ENCODE measurements around the gene ANAPC4.

Gene ANAPC4

DNA sequence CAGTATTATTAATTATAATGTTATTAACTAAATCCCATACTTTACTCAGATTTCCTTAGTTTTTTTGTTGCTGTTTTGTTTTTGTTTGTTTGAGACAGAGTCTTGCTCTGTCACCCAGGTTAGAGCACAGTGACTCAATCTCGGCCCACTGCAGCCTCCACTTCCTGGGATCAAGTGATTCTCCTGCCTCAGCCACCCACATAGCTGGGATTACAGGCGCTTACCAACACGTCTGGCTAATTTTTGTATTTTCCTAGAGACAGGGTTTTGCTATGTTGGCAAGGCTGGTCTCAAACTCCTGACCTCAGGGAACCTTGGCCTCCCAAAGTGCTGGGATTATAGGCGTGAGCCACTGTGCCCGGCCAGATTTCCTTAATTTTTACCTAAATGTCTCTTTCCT, 72.2 kb downstream of the ANAPC4 start:
- no peak overlapping the region for H3K9ac ChIP-seq

DNA sequence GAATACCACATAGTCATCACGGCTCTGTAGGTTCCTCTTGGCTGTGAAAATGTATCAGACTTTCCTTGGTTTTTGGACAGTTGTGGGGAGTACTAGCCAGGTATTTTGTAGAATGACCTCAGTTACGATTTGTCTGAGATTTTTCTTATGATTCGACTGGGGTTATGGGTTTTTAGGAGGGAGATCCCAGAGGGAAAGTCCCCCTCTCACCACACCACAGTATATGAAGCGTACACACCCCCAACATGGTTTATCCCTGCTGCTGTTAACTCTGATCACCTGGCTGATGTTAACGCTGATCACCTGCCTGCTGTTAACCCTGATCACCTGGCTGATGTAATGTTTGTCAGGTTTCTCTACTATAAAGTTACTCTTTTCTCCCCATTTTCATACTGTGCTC, 72.6 kb downstream of the ANAPC4 start:
- H3K4me2 ChIP-seq = no peak overlapping the region
- H3K27ac ChIP-seq = no peak overlapping the region
- H3K9ac ChIP-seq = no peak overlapping the region
- TF ChIP-seq, protein P1, sequence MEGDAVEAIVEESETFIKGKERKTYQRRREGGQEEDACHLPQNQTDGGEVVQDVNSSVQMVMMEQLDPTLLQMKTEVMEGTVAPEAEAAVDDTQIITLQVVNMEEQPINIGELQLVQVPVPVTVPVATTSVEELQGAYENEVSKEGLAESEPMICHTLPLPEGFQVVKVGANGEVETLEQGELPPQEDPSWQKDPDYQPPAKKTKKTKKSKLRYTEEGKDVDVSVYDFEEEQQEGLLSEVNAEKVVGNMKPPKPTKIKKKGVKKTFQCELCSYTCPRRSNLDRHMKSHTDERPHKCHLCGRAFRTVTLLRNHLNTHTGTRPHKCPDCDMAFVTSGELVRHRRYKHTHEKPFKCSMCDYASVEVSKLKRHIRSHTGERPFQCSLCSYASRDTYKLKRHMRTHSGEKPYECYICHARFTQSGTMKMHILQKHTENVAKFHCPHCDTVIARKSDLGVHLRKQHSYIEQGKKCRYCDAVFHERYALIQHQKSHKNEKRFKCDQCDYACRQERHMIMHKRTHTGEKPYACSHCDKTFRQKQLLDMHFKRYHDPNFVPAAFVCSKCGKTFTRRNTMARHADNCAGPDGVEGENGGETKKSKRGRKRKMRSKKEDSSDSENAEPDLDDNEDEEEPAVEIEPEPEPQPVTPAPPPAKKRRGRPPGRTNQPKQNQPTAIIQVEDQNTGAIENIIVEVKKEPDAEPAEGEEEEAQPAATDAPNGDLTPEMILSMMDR (conservative IDR thresholded peaks at IDR 0.05; ENCODE audit: low read depth, low read length) = no peak
- no peaks in the 10 kb centered on the region for H3K79me2 ChIP-seq (ENCODE audit: insufficient read depth, low read depth)
- no peak overlapping the region for H2AFZ ChIP-seq (ENCODE audit: low read depth)
- H3K4me3 ChIP-seq (IDR thresholded peaks at IDR 0.05; ENCODE audit: insufficient read depth, low read depth, low read length) = no peak overlapping the region
- no peaks in the 10 kb centered on the region for H3K4me1 ChIP-seq (ENCODE audit: low read depth, poor library complexity, severe bottlenecking)
- no peaks in the 10 kb centered on the region for H3K27me3 ChIP-seq (ENCODE audit: insufficient read depth, low read depth)
- no peaks in the 10 kb centered on the region for H3K36me3 ChIP-seq (ENCODE audit: insufficient read depth)
- no peaks in the 10 kb centered on the region for H4K20me1 ChIP-seq (ENCODE audit: insufficient read depth)

More for the DNA sequence above, 72.2 kb downstream of the ANAPC4 start:
- Histone ChIP-seq H3K36me3 (ENCODE audit: insufficient read depth) (no peaks in the 10 kb centered on the region), H3K27me3 (ENCODE audit: insufficient read depth, low read depth) (no peaks in the 10 kb centered on the region), H3K4me2 (no peak overlapping the region), H3K27ac (no peak overlapping the region), H3K4me1 (ENCODE audit: low read depth, poor library complexity, severe bottlenecking) (no peaks in the 10 kb centered on the region), H2AFZ (ENCODE audit: low read depth) (no peak overlapping the region), H3K4me3 (IDR thresholded peaks at IDR 0.05; ENCODE audit: insufficient read depth, low read depth, low read length) (no peak overlapping the region), H4K20me1 (ENCODE audit: insufficient read depth) (no peaks in the 10 kb centered on the region), H3K79me2 (ENCODE audit: insufficient read depth, low read depth) (no peaks in the 10 kb centered on the region)
- TF ChIP-seq, protein P1 (conservative IDR thresholded peaks at IDR 0.05; ENCODE audit: low read depth, low read length) = no peak

DNA sequence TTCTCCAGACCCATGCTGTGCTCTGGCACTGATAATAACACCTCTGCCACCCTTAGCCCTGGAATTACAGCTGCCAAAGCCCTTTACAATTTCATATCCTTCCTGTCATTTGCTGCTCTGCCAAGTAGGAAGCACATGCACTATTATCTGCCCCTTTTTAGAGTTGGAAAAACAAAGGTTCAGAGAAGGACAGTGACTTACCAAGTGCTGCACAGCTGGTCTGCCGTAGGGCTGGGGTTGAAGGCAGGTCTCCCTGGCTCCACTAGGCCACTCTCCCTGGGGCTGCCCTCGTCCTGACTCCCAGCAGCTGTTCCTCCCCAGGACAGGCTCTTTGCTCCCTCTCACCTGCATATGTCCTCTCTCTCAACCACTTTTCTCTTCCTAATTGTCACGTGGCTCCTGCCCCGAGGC, 73.4 kb downstream of the ANAPC4 start:
- Histone ChIP-seq H3K27me3 (ENCODE audit: insufficient read depth, low read depth) (no peaks in the 10 kb centered on the region), H2AFZ (ENCODE audit: low read depth) (no peak overlapping the region), H3K4me3 (IDR thresholded peaks at IDR 0.05; ENCODE audit: insufficient read depth, low read depth, low read length) (no peak overlapping the region), H3K27ac (no peak overlapping the region), H3K4me1 (ENCODE audit: low read depth, poor library complexity, severe bottlenecking) (no peaks in the 10 kb centered on the region), H3K9ac (no peak overlapping the region), H3K4me2 (no peak overlapping the region), H4K20me1 (ENCODE audit: insufficient read depth) (no peaks in the 10 kb centered on the region), H3K36me3 (ENCODE audit: insufficient read depth) (no peaks in the 10 kb centered on the region), H3K79me2 (ENCODE audit: insufficient read depth, low read depth) (no peaks in the 10 kb centered on the region)
- TF ChIP-seq, protein P1 (conservative IDR thresholded peaks at IDR 0.05; ENCODE audit: low read depth, low read length) = no peak

DNA sequence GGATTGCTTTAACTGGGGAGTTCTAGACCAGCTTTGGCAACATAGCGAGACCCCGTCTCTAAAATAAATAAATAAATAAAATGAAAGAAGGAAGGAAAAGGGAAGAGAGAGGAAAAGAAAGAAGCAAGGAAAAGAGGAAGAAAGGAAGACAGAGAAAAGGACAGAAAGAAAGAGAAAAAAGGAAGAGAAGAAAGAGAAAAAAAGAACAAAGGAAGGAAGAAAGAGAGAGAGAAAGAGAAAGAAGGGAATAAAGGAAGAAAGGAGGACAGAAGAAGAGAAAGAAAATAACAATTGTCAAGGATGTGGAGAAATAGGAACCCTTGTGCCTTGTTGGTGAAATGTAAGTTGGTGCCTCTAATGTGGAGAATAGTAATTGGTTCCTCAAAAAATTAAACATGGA, 74.6 kb downstream of the ANAPC4 start:
- no peak overlapping the region for H3K27ac ChIP-seq

More for the DNA sequence above, 74.6 kb downstream of the ANAPC4 start:
- H3K4me2 ChIP-seq = no peak overlapping the region
- no peaks in the 10 kb centered on the region for H3K27me3 ChIP-seq (ENCODE audit: insufficient read depth, low read depth)
- no peaks in the 10 kb centered on the region for H3K79me2 ChIP-seq (ENCODE audit: insufficient read depth, low read depth)
- TF ChIP-seq, protein P1 (conservative IDR thresholded peaks at IDR 0.05; ENCODE audit: low read depth, low read length) = no peak
- H2AFZ ChIP-seq (ENCODE audit: low read depth) = no peak overlapping the region
- H3K36me3 ChIP-seq (ENCODE audit: insufficient read depth) = no peaks in the 10 kb centered on the region
- H3K9ac ChIP-seq = no peak overlapping the region
- no peak overlapping the region for H3K4me3 ChIP-seq (IDR thresholded peaks at IDR 0.05; ENCODE audit: insufficient read depth, low read depth, low read length)
- H4K20me1 ChIP-seq (ENCODE audit: insufficient read depth) = no peaks in the 10 kb centered on the region
- no peaks in the 10 kb centered on the region for H3K4me1 ChIP-seq (ENCODE audit: low read depth, poor library complexity, severe bottlenecking)

Measured in KMS-11 (cell line).